K562 (cell line): Measurements from ENCODE around the gene RRAD. TPM values are rescaled to one million over a fixed set of nuclear protein-coding genes. Genes with fewer than 3 reads are reported as not detected.

Experiments
- ARID1B ChIP-seq: fragments of 450-650 bp; IDR thresholded peaks from 2 replicates; pipeline ENCODE4 v1.6.1; 2016; ENCODE audit warnings: antibody characterized with exemption, mild to moderate bottlenecking, inconsistent platforms
- CBFA2T2 ChIP-seq: fragments of 450-650 bp; conservative IDR thresholded peaks from 2 replicates; pipeline ENCODE4 v1.6.1; 2017; ENCODE audit warnings: mild to moderate bottlenecking
- CBFA2T3 ChIP-seq: fragments of 450-650 bp; IDR thresholded peaks from 2 replicates; pipeline ENCODE4 v1.6.1; 2017
- DPF2 ChIP-seq: fragments of 450-650 bp; IDR thresholded peaks from 2 replicates; pipeline ENCODE4 v1.6.1; 2016
- EP300 ChIP-seq: IDR thresholded peaks from 2 replicates; pipeline ENCODE4 v1.6.1; 2012; ENCODE audit warnings: low read length, improper control_type of control experiment
- EP400 ChIP-seq: fragments of 450-650 bp; IDR thresholded peaks from 2 replicates; pipeline ENCODE4 v1.6.1; 2017; ENCODE audit warnings: antibody characterized with exemption, mild to moderate bottlenecking, moderate library complexity
- HDAC2 ChIP-seq: fragments of 450-650 bp; IDR thresholded peaks from 2 replicates; pipeline ENCODE4 v1.6.1; 2016; ENCODE audit warnings: mild to moderate bottlenecking
- ILK ChIP-seq: fragments of 450-650 bp; IDR thresholded peaks from 2 replicates; pipeline ENCODE4 v1.6.1; 2016; ENCODE audit warnings: missing genetic modification characterization, low read depth, mild to moderate bottlenecking, missing compliant biosample characterization, moderate library complexity, borderline replicate concordance
- KDM5B ChIP-seq: fragments of 200-600 bp; sonication (generic); IDR thresholded peaks from 2 replicates; pipeline ENCODE4 v1.6.1; 2012; ENCODE audit warnings: low read depth, mild to moderate bottlenecking, moderate library complexity, low read length, control low read depth, inconsistent platforms; ENCODE audit not compliant: insufficient replicate concordance
- KLF13 ChIP-seq: fragments of 450-650 bp; IDR thresholded peaks from 2 replicates; pipeline ENCODE4 v1.6.1; 2016; ENCODE audit warnings: missing genetic modification characterization, low read depth, mild to moderate bottlenecking, missing compliant biosample characterization, moderate library complexity, borderline replicate concordance
- RCOR1 ChIP-seq, 2 experiments: IDR thresholded peaks; 2 replicates each; pipeline ENCODE4 v1.6.1; 2012; ENCODE audit warnings: low read depth in 2 of 2, low read length in 2 of 2, borderline replicate concordance in 1 of 2, improper control_type of control experiment in 1 of 2
- RFX7 ChIP-seq: fragments of 250-450 bp; sonication (Bioruptor Pico); IDR thresholded peaks from 2 replicates; pipeline ENCODE4 v1.5.1; 2021; ENCODE audit warnings: mild to moderate bottlenecking
- RHOXF2B ChIP-seq: fragments of 250-450 bp; sonication (Bioruptor Pico); conservative IDR thresholded peaks from 2 replicates; pipeline ENCODE4 v1.5.1; 2021
- SMARCB1 ChIP-seq: IDR thresholded peaks from 2 replicates; pipeline ENCODE4 v1.6.1; 2011; ENCODE audit warnings: improper control_type of control experiment, low read depth; ENCODE audit not compliant: insufficient read length
- TCF3 ChIP-seq: sonication (generic); formaldehyde crosslinking; IDR thresholded peaks from 2 replicates; pipeline ENCODE4 v1.4.0; 2020; ENCODE audit warnings: mild to moderate bottlenecking, missing genetic modification reagents
- ZNF644 ChIP-seq: fragments of 200-800 bp; sonication (Bioruptor generic); IDR thresholded peaks from 2 replicates; pipeline ENCODE4 v1.6.1; 2016; ENCODE audit warnings: low read depth, missing genetic modification characterization, missing compliant biosample characterization
- polyA plus RNA-seq, 8 experiments: library from polyadenylated mRNA; depleted of rRNA in 4 of 8; stranded (reverse) in 5 of 8; unstranded in 3 of 8; fragments of >200 nt; fragmentation: Nextera tagmentation in 2 of 8; fragmentation: Illumina TruSeq in 1 of 8; extraction: Ambion mirVana in 2 of 8; extraction: Trizol in 1 of 8; gene quantifications; 2 replicates each; pipeline versions ENCODE4 v1.2.1 to v1.2.3, GENCODE V29; 2011 to 2014; ENCODE audit warnings: inconsistent platforms in 1 of 8, missing spikeins in 1 of 8
- total RNA-seq, 7 experiments: library from RNA; depleted of rRNA in 6 of 7; stranded (reverse); fragments of >200 nt in 6 of 7; fragmentation: Illumina TruSeq in 2 of 7; extraction: Trizol in 2 of 7; gene quantifications; 2 replicates each; pipeline versions ENCODE4 v1.2.1 to v1.2.3, GENCODE V29; 2011 to 2021; ENCODE audit warnings: low replicate concordance in 1 of 7
- TF ChIP-seq, protein P1 (sequence below): sonication (generic); formaldehyde crosslinking; IDR thresholded peaks from 2 replicates; pipeline ENCODE4 v1.8.0; 2023; ENCODE audit warnings: missing genetic modification reagents, mild to moderate bottlenecking, borderline replicate concordance
- TF ChIP-seq, protein P2 (sequence below): fragments of 450-650 bp; formaldehyde crosslinking; conservative IDR thresholded peaks from 2 replicates; pipeline ENCODE4 v1.4.0; 2022; ENCODE audit warnings: mild to moderate bottlenecking, missing genetic modification characterization

The RRAD gene
- total and polyA plus RNA-seq, 9 of the 15 experiments (the other 6 are each of a cell fraction or from before 2014, with no cell fraction given) = 0.09 to 0.20 (median 0.13) TPM; not detected in 5

DNA sequence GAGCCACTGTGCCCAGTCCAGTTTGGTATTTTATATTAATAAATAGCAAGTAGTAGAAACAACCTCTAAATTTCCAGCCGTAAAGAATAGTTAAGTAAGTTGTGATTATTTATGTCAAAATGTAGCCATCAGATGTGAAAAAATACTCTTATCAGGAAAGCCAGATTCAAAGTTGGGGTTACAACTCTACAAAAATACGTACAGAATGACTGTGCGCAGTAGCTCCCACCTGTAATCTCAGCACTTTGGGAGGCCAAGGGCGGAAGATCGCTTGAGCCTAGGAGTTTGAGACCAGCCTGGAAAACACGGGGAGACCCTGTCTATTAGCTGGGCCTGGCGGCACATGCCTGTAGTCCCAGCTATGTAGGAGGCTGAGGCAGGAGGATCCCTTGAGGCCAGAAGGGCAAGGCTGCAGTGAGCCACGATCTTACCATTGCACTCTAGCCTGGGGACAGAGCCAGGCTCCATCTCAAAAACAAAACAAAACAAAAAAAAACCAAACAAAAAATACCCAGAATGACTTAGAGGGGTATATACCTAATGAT is 43.3 kb downstream of the RRAD start (continued):
- TF ChIP-seq, protein P1, sequence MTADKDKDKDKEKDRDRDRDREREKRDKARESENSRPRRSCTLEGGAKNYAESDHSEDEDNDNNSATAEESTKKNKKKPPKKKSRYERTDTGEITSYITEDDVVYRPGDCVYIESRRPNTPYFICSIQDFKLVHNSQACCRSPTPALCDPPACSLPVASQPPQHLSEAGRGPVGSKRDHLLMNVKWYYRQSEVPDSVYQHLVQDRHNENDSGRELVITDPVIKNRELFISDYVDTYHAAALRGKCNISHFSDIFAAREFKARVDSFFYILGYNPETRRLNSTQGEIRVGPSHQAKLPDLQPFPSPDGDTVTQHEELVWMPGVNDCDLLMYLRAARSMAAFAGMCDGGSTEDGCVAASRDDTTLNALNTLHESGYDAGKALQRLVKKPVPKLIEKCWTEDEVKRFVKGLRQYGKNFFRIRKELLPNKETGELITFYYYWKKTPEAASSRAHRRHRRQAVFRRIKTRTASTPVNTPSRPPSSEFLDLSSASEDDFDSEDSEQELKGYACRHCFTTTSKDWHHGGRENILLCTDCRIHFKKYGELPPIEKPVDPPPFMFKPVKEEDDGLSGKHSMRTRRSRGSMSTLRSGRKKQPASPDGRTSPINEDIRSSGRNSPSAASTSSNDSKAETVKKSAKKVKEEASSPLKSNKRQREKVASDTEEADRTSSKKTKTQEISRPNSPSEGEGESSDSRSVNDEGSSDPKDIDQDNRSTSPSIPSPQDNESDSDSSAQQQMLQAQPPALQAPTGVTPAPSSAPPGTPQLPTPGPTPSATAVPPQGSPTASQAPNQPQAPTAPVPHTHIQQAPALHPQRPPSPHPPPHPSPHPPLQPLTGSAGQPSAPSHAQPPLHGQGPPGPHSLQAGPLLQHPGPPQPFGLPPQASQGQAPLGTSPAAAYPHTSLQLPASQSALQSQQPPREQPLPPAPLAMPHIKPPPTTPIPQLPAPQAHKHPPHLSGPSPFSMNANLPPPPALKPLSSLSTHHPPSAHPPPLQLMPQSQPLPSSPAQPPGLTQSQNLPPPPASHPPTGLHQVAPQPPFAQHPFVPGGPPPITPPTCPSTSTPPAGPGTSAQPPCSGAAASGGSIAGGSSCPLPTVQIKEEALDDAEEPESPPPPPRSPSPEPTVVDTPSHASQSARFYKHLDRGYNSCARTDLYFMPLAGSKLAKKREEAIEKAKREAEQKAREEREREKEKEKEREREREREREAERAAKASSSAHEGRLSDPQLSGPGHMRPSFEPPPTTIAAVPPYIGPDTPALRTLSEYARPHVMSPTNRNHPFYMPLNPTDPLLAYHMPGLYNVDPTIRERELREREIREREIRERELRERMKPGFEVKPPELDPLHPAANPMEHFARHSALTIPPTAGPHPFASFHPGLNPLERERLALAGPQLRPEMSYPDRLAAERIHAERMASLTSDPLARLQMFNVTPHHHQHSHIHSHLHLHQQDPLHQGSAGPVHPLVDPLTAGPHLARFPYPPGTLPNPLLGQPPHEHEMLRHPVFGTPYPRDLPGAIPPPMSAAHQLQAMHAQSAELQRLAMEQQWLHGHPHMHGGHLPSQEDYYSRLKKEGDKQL (CRISPR knock-in tag) = no peak
- no peak for TF ChIP-seq KDM5B
- TF ChIP-seq, protein P2, sequence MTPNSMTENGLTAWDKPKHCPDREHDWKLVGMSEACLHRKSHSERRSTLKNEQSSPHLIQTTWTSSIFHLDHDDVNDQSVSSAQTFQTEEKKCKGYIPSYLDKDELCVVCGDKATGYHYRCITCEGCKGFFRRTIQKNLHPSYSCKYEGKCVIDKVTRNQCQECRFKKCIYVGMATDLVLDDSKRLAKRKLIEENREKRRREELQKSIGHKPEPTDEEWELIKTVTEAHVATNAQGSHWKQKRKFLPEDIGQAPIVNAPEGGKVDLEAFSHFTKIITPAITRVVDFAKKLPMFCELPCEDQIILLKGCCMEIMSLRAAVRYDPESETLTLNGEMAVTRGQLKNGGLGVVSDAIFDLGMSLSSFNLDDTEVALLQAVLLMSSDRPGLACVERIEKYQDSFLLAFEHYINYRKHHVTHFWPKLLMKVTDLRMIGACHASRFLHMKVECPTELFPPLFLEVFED (CRISPR knock-in tag) = no peak
- 0 out of 2 replicates have a peak, but pooled peaks have one; percentile 11 for TF ChIP-seq TCF3 (CRISPR knock-in tag)
- TF ChIP-seq ZNF644 (tag) = no peak
- no peak for TF ChIP-seq ILK (tag)
- TF ChIP-seq RHOXF2B (CRISPR knock-in tag) = no peak
- no peak for TF ChIP-seq RFX7
- TF ChIP-seq DPF2 = no peak
- TF ChIP-seq CBFA2T3 = peak; percentile 43; the same call in 1 of the 2 replicates
- peak; percentile 35; the same call in 1 of the 2 replicates for TF ChIP-seq CBFA2T2
- TF ChIP-seq RCOR1 (IDR thresholded peaks at IDR 0.05; ENCODE audit: borderline replicate concordance in 1 of 2, low read depth in 2 of 2, low read length in 2 of 2) = peak in 1 of 2 experiments; percentile 40; a peak in 2 of 4 replicates
- no peak for TF ChIP-seq SMARCB1
- no peak for TF ChIP-seq KLF13
- TF ChIP-seq EP300 = no peak
- TF ChIP-seq EP400 = no peak
- peak; percentile 35; the same call in 1 of the 2 replicates for TF ChIP-seq HDAC2
- peak; percentile 48 for TF ChIP-seq ARID1B
